Gastrocnemius medialis (tissue), 4 donors: ENCODE data around the gene TRIM58.

Experiments used
- CTCF ChIP-seq, 5 experiments: fragments of 450-650 bp in 3 of 5; fragments of 200-600 bp in 2 of 5; sonication (generic) in 2 of 5; IDR thresholded peaks in 4 of 5; conservative IDR thresholded peaks in 1 of 5; 1 replicate in 4 of 5; 2 replicates in 1 of 5; pipeline ENCODE4 v1.5.1; 2016 to 2019; ENCODE audit warnings: antibody characterized with exemption in 5 of 5, mild to moderate bottlenecking in 3 of 5, moderate library complexity in 3 of 5
- POLR2A ChIP-seq, 2 donors: fragments of 450-650 bp; IDR thresholded peaks; one replicate each; pipeline ENCODE4 v1.6.1; 2017; ENCODE audit warnings: antibody characterized with exemption in 2 of 2, mild to moderate bottlenecking in 2 of 2, moderate library complexity in 2 of 2

DNA sequence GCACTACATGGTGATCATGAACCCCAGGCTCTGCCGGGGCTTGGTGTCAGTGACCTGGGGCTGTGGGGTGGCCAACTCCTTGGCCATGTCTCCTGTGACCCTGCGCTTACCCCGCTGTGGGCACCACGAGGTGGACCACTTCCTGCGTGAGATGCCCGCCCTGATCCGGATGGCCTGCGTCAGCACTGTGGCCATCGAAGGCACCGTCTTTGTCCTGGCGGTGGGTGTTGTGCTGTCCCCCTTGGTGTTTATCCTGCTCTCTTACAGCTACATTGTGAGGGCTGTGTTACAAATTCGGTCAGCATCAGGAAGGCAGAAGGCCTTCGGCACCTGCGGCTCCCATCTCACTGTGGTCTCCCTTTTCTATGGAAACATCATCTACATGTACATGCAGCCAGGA, 39.0 kb downstream of the TRIM58 start:
- no peak for TF ChIP-seq CTCF (IDR thresholded peaks at IDR 0.05 in 4 of 5, conservative IDR thresholded peaks at IDR 0.05 in 1 of 5)
- TF ChIP-seq POLR2A (IDR thresholded peaks at IDR 0.05): no peak
